Activated CD8-positive, alpha-beta memory T cell treated with anti-CD3 and anti-CD28 coated beads, Interleukin-2, amount 50 U/mL, for 48 hours (primary cell): ENCODE measurements around the gene FGFR2.

Experiments
- DNase-seq: peaks from one replicate; pipeline ENCODE4 v3.0.0-alpha.2; 2020

Gene FGFR2

DNA sequence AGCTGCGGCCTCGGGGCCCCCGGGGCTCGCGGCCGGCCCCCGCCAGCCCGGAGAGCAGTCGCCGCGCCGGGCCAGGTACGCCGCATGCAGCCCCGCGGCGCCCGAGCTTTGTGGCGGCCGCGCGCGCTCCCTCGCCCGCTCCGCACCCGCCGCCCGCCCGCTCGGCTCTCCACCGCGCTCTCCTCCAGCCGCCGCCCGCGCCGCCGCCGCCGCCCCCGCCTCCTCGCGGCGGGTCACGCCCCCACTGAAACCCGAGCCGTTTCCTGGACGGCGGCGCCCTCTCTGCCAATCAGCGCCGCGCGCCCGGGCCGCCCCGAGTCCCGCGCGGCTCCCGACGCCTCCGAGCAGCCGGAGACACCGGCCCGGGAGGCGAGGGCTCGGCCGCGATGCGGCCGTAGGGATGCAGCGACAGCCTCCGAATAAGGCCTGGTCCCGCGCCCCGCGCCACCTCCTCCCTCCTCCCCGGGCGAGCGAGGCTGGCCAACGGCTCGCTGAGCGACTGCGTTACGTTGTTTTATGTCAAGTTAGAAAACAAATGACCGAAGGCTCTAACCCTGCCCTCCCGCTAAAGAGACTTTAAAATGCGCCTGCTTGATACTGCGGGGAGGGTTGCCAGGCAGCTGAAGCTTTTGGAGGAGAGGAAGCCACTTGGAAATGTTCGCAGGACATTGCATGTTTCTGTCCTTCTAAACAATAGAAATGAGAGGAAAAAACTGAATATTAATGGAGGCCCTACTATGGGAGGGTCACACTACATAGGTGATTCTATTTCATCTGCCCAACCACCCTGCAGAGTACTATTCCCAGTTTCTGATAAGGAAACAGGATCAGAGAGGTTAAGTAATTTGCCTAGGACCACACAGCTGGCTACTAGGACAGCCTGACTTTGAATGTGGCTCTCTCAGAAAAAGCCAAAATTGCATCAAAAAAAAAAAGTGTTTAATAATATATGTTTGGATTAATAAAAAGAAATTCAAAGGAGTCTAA, at the start of gene FGFR2:
Gene FGFR2, minus strand, starts transcription at position 182 of the 987 bp plus-strand sequence. CDS start 4,627 bp downstream, outside the sequence.
- peak; percentile 56 for DNase-seq

DNA sequence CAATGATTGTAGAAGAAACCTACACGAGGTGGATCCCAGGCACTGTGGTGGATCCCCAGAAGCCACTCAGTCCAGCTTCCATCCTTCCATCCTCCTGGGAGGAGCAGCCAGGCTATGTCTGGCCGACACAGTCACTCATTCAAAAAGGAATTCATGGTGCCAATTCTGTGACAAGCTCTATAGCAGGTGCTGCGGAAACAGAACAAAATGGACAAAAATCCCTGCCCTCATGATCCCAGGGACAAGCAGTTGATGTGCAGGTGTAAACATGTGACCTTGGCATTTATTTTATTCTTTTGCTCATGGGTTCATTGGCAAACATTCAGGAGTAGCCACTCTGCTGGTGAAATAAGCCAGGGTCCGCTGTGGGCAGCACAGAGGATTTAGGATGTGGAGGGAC, 49.2 kb upstream of the FGFR2 start:
- no peak for DNase-seq

DNA sequence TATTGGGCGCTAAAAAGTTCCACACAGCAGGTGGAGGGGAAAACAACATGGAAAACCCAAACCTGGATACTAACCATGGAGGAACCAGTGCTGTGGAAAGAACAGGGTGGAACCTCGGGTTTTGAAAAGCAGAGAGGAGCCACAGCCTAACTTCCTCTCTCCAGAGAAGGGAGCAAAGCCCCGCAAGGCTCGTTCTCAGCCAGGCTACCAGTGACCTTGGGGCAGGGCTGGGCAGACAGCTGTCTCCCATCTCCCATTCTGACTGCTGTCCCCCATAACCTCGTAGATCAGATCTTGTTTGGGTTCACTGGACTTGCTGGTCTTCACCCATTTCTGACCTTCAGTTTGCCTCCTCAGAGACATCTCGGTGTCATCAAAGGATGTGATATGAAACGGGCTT, 47.5 kb upstream of the FGFR2 start:
- no peak for DNase-seq

DNA sequence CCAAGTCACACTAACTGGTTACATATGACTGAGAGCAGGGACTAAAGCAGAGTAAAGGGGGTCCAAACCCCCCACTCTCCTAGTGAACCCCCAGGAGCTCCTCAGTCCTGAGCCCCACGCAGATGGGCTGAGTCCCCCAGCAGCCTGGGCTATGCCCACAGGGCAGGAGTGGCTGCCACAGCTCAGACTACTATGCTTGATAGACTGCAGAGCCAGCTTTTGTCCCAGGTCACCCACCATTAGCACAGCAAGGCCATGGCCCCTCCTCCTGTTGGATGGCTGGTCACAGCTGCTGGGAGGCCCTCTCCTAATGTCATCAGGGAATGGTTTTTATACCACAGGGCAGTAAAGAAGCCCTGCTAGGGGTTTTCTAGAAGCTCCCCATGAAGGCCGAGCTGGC, 46.3 kb upstream of the FGFR2 start:
- DNase-seq, result no peak

DNA sequence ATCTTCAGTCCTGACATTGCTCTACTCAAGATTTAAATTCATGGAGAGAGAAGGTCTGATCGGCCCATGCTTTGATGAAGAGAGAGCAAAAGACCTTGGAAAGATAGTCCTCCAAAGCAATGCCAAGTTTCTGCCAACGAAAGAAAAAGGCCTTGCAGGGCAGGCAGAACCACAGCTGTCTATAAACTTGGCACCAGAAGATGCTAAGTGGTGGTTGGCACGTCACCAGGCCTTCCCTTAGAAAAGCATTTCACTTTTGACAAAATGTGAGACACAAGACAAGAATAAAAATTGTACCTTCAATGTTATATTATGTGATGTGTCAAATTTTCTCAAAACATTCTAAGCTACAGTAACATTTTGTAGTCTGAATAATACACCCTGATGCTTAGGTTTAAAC, 42.0 kb upstream of the FGFR2 start:
- DNase-seq, result no peak

DNA sequence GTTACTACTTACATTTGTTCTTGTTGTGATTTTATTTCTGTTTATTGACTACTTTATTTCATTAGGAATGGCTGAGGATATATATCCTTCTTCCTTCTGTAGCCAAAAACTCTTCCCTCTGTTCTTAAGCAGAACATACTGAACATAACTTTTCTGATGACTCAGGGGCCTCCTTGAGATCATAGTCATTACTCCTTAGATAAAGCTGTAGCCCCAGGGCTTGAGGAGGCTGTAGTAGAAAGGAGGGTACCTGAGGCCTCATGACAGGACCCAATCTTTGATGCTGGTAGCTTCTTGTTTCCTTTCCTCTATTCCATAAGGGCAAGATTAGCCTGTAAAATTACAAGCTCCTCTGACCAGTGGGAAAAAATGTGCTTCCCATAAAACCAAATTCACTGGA, 41.2 kb upstream of the FGFR2 start:
- no peak for DNase-seq

DNA sequence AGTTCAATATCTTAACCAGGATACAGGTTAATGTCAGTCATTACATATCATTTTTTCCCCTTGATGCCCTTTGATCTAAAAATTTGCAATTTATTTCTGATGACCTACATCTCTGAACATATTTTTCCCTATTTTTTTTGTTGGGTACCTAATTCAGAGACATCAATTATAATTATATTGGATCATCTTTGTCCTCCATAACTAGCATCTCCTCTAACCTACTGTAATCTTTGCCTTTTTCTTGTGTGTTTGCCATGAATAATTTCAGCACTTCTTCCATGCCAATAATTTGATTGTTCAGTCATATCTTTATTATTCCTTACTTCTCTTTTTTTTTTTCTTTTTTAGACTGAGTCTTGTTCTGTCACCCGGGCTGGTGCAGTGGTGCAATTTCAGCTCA, 39.2 kb upstream of the FGFR2 start:
- DNase-seq, result no peak

DNA sequence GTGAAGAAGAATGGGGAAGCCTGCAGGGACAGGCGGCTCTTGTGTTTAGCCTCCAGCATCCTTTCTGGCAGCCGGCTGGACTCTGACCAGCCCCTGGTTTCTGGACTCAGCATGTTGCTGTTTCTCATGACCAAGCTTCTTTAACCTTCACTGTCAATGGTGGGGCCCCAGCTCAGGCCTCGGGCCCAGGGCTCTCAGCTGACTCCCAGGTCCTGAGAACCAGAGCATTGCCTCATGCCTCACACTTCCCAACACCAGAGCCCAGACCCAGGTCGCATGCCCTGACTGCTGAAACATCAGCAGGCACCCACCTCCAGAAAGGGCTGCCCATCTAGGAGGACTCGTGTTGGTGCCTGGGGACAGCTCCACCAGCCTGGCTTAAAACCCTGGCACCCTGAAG, 34.8 kb upstream of the FGFR2 start:
- no peak for DNase-seq

DNA sequence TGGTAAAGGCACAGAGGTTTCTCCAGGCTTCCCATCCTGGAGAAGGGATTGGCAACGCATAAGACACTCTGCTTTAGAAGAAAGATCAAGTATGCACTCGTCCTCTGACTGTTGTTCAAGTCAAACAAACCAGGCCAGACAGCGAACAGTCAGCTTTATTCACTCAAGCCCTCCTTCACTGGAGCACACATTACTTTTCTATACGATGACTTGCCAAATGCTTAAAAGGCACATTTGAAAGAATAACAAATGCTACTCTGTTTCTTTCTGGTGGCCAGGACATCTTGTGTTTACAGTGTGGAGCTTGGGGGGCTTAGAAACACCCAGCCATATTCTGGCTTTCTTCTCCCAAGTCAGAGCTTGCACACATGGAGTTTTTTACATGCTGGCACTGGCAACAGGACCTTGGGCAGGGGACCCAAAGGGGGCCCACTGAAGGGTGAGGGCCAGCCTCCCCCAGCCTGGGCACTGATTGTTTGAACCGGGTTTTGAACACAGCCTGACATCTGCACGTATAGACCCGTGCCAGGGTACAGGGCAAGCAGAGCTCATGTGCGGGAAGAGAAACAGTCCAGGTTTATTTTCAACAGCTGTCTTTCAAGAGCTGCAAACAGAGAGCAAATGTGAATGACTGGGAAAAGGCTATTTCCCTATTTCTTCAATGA, 33.3 kb upstream of the FGFR2 start:
- DNase-seq, result no peak

DNA sequence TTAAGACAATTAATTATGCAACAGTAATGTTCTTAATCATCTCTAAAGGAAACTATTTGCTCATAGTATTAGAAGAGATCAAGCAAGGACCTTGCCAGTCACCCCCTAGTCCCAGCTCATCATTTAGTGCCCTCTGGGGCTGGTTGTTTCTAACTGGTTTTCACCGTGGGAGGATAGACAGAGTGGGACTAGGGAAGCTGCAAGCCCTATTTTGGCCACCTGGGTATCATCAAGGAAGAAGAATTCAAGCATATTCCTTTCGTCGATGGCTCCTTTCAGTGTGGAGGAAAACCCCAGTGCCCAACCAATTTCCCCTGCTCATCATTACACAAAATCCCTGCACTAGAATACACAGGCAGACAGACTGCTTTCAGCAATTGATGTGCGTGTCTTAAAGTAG, 30.6 kb upstream of the FGFR2 start:
- DNase-seq, result no peak

DNA sequence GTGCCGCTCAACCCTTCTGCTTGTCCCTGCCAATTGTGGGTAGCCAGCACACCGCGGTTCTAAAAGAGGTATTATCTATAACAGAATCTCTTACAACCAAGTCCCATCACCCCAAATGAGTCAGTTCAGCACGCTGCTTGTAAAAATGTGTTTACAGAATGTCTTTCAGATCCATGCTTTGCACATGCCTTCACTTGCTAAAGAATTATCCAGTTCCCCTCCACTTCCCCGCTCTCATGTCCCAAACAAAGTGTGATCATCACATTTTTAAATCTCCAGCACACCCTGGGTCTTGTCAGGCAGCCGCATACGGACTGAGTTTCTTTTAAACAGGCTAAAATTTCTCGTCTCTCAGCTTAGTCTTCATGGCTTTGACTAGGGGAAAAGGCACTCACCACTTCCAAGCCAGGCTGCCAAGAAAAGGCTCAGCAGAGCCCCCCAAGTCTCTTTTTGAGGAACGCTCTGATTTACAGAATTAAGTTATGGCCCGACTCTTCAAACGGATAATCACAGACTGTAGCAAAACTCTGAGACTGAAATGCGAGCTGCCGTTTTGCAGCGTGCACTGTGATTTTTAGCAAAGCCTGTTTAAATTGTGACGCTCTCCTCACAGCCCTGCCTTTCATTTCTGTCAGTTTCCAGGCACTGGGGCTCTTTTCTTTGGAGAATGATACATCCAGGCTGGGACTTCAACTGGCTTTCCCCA, 29.8 kb upstream of the FGFR2 start:
- DNase-seq, result no peak

DNA sequence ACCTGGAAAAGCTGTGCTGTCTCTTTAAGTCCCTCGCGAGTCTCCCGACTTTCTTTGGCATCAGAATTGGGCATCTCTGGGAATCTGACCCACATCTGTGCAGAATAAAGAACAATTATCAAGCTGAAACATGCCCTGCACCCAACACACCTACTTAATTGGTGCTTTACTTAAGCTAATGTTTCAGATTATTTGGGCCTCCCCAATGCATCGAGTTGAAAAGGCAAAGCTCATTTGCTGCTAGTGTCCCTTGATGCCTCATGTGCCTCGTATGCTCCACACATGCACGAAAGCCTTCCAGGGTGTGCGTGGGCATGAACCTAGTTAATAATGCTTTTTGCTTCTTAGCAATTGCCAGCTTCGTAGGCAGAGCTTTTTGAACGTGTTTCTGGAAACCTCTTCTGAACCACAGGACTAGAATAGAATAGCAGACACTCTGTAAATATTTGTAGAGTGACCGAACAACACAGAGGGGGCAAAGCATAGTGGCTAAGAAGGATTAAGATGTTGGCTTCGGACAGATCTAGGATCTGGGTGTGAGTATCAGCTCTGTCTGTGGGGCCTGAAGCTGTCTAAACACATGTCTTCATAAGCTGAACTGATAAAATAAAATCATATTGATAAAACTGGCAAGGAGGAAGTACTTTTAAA, 26.7 kb upstream of the FGFR2 start:
- DNase-seq, result no peak

DNA sequence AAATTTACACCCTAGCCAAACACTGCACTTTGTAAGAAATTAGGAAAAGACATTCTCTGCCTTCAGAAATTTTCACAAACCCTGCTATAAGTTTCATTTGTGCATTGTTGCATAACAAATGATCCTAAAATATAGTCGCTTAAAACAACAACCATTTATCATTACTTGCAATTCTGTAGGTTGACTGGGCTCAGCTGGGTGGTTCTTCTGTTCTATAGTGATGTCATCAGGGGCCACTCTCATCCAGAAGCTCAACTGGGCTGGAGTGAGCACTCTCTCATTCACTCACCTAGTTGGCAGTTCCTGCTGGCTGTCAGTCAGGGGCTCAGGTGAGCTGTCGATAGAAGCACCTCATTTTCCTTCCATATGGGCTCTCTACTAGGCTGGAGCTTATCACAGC, 20.7 kb upstream of the FGFR2 start:
- DNase-seq, result no peak

DNA sequence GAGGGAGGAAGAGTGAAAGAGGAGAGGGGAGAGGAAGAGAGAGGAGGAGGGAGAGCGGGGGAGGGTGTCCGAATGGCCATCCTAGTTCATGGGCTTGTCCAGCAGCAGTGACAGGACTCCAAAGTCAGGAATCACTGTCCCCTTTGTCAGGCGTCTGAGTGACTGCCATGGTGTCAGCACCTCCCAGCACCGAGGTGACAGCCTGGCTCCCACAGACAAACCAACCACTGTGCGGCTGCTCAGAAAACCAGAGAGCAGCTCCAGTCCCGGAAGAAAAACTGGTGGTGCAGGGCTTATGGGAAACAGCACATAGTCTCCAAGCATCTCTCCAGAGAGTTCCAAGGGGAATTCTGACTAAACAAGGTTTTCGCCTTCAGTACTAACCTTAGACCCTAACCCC, 18.9 kb upstream of the FGFR2 start:
- DNase-seq, result no peak

DNA sequence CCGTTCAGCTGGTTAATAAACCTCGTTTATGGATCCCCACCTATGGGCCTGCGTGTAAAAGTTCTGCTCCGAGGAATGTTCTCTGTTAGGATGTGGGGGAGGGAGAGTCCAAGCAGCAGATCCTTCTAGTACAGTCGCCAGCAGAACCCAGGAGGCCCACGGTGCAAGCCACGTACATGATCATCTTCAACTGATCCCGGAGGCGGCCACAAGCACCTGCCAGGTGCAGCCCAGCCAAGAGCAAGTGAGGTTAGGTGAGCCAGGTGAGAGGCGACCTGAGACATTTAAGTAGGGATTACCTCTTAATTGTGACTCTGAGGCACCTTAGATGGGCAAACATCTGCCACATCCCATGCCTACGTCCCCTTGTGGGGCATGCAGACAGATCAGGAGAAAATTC, 18.0 kb upstream of the FGFR2 start:
- DNase-seq, result no peak

DNA sequence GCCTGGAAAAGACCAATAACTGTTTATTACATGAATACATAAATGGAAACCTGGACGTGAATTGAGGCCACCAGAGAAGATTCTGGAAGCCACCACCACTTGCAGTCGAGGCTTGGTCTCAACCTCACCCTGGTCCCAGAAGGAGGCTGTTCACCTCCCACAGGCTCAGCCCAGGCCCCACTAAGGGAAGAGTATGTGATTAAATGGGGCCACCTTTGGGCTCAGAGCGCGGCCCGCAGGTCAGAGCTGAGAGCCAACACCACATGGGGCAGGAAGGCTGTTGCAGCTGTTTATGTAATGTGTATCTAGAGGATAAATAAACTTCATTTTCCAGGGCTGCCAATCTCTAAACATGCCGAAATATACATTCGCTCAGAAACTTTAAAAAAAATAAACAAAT, 17.6 kb upstream of the FGFR2 start:
- no peak for DNase-seq

DNA sequence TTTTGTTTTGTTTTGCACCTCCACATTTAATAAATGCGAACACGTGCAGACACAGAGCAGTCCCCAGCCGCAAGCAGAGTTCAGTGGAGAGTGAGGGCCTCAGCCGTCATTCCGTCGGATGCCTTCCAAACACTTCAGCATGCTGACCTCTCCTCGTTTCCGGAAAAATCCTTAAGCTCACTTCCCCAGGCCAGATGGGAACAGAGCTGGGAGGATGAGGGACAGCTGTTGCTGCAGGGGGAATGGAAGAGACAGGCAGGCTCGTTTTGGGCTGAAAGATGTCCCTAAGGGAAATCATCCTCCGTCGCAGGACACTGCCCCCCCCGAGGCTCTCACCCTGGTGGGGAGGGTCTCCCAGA, 17.2 kb upstream of the FGFR2 start:
- no peak for DNase-seq

DNA sequence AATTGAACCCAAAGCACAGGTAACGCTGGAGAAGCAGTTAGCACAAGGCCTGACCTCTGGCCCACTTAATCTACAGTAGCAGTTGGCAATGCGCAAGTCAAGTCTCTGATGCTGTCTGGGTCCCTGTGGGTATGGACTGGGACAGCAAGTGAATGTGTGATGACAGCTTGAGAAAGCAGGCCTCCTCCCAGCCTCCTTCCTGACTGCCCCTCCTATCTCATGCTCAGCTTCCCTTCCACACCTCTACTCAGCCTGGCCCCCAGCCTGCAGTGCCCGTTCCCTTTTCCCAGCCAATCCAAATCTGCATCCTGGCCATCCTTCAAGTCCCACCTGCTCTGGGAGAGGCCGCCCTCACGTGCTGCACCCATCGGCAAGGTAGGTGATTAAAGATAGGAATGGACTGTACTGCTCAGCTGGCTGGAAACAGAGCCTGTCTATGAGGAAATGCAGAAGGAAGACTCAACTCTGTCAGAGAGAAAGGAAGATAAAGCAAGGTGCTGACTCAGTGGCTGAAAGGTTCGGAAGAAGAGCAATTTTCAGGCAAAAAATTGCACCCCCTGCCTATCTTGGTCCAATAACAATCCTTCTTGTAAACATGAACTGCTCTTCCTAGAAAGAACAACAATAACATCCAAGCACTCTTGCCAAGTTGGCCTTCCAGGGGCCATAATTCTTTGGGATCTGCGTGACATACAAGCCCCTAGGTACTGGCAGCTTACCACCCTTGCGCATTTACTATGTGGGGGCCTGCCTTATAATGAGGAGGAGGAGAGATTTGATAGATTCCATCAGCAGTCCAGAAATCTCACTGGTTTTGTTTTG, 16.6 kb upstream of the FGFR2 start:
- no peak for DNase-seq

DNA sequence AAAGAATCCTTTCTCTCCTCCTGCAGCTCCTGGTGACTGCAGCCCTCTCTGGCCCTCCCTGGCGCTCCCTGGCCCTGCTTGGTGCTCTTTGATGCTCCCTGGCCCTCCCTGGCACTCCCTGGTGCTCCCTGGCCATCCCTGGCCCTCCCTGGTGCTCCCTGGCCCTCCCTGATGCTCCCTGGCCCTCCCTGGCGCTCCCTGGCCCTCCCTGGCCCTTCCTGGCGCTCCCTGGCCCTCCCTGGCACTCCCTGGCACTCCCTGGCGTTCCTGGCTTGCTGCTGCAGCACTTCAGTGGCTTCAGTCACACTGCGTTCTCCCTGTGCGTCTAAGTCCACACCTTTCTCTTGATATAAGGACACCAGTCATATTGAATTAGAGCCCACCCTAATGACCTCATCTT, 15.2 kb upstream of the FGFR2 start:
- no peak for DNase-seq

DNA sequence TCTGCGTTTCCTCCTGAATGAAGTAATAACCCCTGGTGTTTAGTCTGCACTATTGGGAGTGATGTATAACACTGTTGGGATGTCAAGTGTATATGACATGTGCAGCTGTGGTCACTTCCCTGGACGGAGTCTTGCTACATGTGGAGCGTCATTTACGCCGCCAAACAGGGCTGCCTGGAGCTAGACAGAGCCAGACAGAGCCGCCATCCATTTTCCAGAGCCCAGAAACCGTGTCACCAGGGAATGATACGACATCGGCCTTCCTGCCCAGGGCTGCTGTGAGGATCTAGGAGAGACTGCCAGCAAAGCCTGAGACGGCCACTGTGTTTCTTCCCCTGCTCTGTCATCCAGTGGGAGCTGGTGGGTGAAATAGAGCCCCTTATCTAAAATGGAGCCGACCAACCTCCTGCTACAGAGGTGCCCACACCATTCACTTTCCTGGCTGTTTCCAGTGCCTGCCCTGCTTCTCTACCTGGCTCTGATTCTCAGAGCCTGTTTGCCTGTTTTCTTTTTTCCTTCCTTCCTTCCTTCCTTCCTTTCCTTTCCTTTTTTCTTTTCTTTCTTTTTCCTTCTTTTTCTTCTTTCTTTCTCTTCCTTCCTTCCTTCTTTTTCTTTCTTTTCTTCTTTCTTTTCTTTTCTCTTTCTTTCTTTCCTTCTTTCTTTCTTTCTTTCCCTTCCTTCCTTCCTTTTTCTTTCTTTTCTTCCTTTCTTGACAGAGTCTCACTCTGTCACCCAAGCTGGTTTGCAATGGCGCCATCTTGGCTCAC, 13.3 kb upstream of the FGFR2 start:
- no peak for DNase-seq

DNA sequence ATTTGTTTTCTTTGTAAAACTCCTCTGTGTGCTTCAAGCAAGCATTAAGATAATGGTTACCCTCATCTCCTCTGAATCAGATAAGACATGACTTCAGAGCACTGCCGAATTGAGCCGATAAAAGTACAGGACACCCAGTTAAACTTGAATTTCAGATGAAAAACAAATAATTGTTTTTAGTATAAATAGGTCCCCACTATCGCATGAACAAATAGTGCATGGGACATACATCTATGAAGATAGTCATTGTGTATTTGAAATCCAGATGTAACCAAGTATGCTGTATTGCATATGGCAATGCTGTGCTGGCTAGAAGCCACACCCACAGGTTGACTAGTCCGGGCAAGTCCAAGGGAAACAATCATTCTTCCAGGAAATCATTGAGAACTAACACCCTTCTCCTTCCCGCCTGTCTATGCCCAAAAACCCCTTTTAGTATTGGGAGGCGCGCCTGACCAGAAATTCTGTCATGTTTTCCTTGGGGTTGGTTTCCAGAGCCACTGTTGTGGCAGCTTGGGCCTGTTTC, 12.6 kb upstream of the FGFR2 start:
- no peak for DNase-seq
